GM18867 (cell line): ENCODE data around the gene APOBEC3B.
A peak's percentile ranks its signal among the peaks of the same experiment; 100 is the strongest.
"Not testable (repeated sequence)": the region's sequence is repeated elsewhere in the genome, so short reads cannot be mapped to it uniquely, and the experiment has no call there.

Source experiments
- ATAC-seq: cut with Tn5 transposase; IDR thresholded peaks from one replicate; pipeline ENCODE4 v1.9.1; 2021; ENCODE audit warnings: mild to moderate bottlenecking, moderate library complexity; ENCODE audit not compliant: unreplicated experiment

The APOBEC3B gene

GRCh38 chr22:38965614-38966379 lies 16.4 kb upstream of the APOBEC3B start:
- ATAC-seq: no peak

GRCh38 chr22:38966380-38966702 lies 15.8 kb upstream of the APOBEC3B start:
- no peak for ATAC-seq

DNA sequence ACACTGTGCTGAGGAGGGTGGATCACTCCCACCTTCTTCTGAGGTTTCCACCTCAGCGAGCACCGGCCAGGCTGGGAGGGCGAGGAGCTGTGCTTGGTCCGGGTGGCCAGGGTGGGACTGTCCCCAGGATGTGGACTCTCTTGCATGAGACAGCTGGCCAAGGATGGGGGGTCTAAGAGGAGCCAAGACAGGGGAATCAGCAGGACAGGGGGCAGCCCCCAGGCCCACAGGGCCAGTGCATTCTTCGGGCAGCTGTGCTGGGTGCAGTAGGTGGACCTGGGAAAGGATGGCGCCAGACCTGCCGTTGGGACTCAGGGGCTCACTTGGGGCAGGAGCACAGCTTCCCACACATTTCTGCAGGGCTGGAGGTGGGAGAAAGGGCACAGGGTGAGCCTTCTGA lies 15.2 kb upstream of the APOBEC3B start:
- no peak for ATAC-seq

- ATAC-seq: no peak
Observed at GRCh38 chr22:38967451-38968450, 14.4 kb upstream of the APOBEC3B start.

DNA sequence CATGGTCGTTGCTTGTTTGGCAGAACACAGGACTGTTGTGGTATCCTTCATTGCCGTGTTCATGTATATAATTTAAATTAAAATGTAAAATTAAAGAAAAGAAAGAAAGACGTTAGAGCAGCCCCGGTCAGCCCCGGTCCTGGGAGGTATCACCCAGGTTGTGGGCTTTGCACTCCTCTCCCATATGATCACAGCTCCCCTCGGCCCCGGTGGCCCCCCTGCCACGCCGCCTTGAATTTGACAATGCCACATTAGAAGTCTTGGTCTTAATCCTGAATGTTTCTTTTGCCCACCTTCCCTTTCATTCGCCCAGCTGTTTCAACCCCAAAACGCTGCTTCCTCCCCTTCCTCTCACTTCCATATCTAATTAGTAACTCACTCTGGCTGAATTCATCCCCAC lies 13.3 kb upstream of the APOBEC3B start:
- ATAC-seq: no peak

DNA sequence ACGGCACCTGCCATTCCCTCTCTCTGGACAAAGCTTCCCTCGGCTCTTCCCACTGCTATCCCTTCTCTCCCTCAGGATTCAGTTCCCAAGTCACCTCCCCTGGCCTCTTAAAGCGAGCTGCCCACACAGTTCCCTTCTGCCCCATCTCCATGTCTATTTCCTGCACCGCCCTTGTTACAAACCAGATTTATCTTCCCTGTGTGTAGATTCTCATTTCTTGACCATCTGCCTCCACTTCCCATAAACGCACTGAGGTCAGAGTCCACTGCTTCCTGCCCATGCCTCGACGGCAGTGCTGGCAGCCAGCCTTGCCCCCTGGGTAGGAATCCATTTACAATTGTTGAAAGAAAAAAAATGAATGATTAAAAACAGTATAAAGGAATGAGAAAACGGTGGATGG lies 11.6 kb upstream of the APOBEC3B start:
- no peak for ATAC-seq

GRCh38 chr22:38971202-38971601 lies 10.9 kb upstream of the APOBEC3B start:
- ATAC-seq: no peak

DNA sequence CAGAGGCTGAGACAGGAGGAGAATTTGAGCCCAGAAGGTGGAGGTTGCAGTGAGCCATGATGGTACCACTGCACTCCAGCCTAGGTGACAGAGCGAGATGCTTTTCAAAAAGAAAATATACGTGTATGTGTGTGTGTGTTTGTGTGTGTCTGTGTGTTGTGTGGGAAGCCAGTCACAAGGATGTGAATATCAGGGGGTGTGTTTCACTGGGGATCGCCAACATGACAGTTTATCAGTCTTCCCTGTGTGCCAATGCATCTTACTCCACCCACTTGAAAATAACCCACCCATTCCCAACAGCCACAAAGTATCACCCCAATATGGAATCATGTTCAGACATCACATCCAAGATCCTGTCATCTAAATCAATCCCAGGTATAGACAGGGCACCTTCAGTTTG lies 10.4 kb upstream of the APOBEC3B start:
- ATAC-seq: no peak

- ATAC-seq: no peak
Observed at GRCh38 chr22:38972558-38972957, 9.6 kb upstream of the APOBEC3B start.

DNA sequence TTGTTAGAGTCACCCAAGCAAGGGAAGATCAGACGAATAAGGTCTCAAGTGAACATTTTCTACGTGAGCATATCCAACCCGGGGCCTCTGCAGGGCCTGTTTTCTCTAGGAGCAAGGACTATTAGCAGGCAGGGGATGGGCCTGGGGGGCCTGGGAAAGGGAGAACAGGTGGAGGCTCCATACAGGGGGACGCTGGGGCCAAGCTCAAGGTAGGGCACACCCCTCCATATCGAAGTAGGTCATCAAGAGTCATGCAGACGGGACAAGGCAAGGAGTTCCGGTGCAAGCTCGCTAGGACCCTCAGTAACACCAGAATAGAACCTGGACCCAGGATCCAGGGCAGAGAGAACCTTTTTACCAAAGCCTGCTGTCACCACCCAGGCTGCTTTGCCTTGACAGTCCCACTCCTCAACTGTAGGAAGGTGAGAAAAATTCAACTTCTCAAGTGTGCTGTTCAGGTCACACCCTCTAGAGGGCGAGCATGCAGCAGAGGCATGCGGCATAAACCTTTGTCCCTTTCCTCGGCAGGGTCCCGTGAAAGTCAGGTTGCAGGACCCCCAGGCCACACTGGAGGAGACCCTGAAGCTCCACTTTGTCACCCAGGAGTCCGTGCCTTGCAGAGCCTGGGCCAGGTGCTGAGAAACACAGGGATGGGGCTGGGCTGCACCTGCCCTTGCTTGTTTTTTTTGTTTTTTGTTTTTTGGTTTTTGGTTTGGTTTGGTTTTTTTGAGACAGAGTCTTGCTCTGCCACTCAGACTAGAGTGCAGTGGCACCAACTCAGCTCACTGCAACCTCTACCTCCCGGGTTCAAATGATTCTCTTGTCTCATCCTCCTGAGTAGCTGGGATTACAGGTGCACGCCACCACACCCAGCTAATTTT lies 8.6 kb upstream of the APOBEC3B start:
- no peak for ATAC-seq

- no peak for ATAC-seq
Observed at GRCh38 chr22:38974170-38974825, 7.8 kb upstream of the APOBEC3B start.

DNA sequence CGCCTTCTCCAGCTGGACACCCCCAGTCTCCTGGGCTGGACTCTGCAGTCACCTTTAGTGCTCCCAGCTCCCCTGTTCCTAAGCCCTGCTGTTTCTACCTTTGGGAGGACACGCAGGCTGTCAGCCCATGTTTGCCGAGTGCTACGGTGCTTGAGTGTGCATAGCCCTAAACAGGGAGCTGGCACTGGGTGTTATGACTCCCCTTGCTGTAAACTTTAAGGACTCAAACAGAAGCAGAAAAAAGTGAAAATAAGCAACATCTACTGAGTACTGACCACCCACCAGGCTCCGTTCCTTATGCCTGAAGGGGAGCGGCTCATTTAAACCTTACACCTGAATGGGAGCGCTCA lies 7.3 kb upstream of the APOBEC3B start:
- ATAC-seq: no peak

- ATAC-seq: not testable (repeated sequence)
Observed at GRCh38 chr22:38977289-38977688, 4.9 kb upstream of the APOBEC3B start.

- not testable (repeated sequence) for ATAC-seq
Observed at GRCh38 chr22:38980587-38980986, 1.6 kb upstream of the APOBEC3B start.

DNA sequence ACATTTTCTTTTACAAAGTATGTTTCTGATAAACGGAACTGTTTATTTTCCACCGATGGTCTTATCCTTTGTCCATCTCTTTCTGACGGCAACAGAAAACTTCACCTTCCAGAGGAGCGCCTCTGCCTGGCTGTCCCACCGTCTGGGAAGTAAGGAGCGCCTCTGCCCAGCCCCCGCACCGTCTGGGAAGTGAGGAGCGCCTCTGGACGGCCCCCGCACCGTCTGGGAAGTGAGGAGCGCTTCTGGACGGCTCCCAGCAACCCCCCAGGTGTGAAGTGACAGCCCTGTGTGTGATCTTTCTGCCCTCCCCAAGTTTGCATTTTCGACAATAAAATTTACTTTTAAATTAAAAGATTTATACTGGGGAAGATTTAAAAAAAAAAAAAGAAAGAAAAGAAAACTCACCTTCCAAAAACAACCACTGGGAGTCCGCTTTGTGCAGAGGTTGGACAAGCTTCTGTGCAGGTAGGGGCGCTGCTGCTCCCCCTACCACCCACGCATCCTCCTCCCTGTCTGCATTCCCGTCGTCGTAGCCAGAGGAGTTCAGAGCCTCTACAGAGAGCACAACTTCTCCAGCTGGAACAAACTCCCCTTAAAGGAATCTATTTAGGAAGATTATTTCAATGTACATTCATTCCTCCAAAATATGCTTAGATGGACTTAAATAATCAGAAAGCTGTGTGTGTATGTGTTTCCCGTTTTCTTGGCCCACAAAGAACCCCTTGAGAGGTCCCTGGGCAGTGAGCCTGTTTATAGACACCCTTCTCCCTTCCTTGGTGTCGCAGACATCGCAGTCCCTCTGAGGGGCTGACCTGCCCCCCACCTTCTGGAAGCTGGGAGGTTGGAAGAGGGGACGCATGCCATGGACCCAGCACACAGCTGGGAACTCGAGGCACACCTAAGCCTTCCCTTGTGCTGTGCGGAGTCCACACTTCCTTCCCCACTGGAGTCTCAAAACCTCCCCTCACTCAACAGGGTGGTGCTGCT lies 849 bp upstream of the APOBEC3B start:
- ATAC-seq: no peak

DNA sequence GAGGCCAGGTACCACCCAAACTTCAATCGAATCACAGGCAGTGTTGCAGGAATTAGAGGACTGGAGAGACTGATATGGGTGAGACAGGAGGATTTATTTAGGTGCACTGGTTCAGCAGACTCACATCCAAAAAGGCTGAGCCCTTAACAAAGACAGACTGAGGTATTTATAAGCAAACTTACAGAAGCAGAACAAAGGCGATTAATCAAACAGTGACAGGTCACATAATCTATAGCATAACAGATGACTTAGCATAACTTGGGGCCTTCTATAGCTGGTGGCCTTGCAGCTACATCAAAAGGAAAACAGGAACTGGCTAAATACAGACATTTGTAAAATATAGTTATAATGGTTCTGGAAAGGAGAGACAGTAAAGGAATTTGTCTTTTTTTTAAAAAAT lies 2.1 kb downstream of the APOBEC3B start:
- no peak for ATAC-seq

GRCh38 chr22:38984784-38985757 lies 2.9 kb downstream of the APOBEC3B start:
- ATAC-seq: peak; percentile 64

- no peak for ATAC-seq
Observed at GRCh38 chr22:38986629-38987028, 4.5 kb downstream of the APOBEC3B start.
